Chondrocyte (in vitro differentiated cells): ENCODE results near the gene TICAM1. TPM values are rescaled to one million over a fixed set of nuclear protein-coding genes. Genes with fewer than 3 reads are reported as not detected.
"Not testable (repeated sequence)": the region's sequence is repeated elsewhere in the genome, so short reads cannot be mapped to it uniquely, and the experiment has no call there.

Source experiments
- DNase-seq: peaks from one replicate; pipeline ENCODE4 v3.0.0; 2021; ENCODE audit warnings: mixed read lengths, low spot score
- H3K27ac Mint-ChIP-seq: one replicate; pipeline ENCODE4 v1.8.0; 2021; ENCODE audit warnings: mild to moderate bottlenecking, moderate library complexity, mixed read lengths; ENCODE audit not compliant: unreplicated experiment
- H3K27me3 Mint-ChIP-seq: 2 replicates; pipeline ENCODE4 v1.8.0; 2021; ENCODE audit warnings: low read depth, mixed read lengths
- H3K36me3 Mint-ChIP-seq: 2 replicates; pipeline ENCODE4 v1.8.0; 2021; ENCODE audit warnings: low read depth, mixed read lengths
- H3K4me1 Mint-ChIP-seq: 2 replicates; pipeline ENCODE4 v1.8.0; 2021; ENCODE audit warnings: low read depth, mild to moderate bottlenecking, mixed read lengths
- H3K4me3 Mint-ChIP-seq: one replicate; pipeline ENCODE4 v1.8.0; 2021; ENCODE audit warnings: mild to moderate bottlenecking, moderate library complexity, mixed read lengths; ENCODE audit not compliant: unreplicated experiment
- H3K9me3 Mint-ChIP-seq: 2 replicates; pipeline ENCODE4 v1.8.0; 2021; ENCODE audit warnings: low read depth, mixed read lengths
- CTCF ChIP-seq: fragments of 200-600 bp; sonication (generic); IDR thresholded peaks from 2 replicates; pipeline ENCODE4 v1.5.0; 2021; ENCODE audit warnings: antibody characterized with exemption, mild to moderate bottlenecking, moderate library complexity
- total RNA-seq: library from RNA; stranded (reverse); gene quantifications from 3 replicates; pipeline ENCODE4 v1.2.1, GENCODE V29; 2021

Gene TICAM1
- total RNA-seq, 1 donor from 2014 or later: 12.3 TPM

DNA sequence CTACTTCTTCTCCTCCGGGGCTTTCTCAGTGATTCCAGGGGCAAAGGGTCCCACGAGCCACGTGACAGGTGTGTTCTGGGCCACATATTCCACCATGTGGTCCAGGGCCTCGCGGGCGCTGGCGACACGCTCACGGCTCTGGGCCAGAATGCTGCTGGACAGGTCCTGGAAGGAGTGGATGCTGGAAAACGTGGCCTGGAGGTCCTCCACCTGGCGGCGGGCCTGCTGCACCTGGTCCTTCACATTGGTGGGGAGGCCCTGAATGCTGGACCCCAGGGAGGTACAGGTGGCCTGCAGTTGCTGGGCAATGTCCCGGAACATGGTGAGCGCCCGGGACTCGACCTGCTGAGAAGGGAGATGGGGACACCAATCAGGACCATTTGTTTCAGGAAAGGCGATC, 7.7 kb upstream of the TICAM1 start:
- Mint-ChIP-seq H3K4me1 (peaks cover 6% of the 10 kb centered on the region), H3K27me3 (no peaks in the 10 kb centered on the region), H3K36me3 (peaks cover 31% of the 10 kb centered on the region), H3K4me3 (no peak overlapping the region), H3K9me3 (no peaks in the 10 kb centered on the region), H3K27ac (no peak overlapping the region)
- no peak for DNase-seq
- TF ChIP-seq CTCF: no peak

GRCh38 chr19:4832776-4833175, 1.3 kb upstream of the TICAM1 start:
- no peaks in the 10 kb centered on the region for H3K36me3 Mint-ChIP-seq
- no peak for DNase-seq
- no peaks in the 10 kb centered on the region for H3K9me3 Mint-ChIP-seq
- H3K4me1 Mint-ChIP-seq: peaks cover 22% of the 10 kb centered on the region
- no peak overlapping the region for H3K27ac Mint-ChIP-seq
- peak overlapping the region; percentile 33 for H3K4me3 Mint-ChIP-seq
- H3K27me3 Mint-ChIP-seq: no peaks in the 10 kb centered on the region
- no peak for TF ChIP-seq CTCF

- Mint-ChIP-seq H3K4me3 (peak overlapping the region; percentile 78), H3K4me1 (peaks cover 22% of the 10 kb centered on the region)
- H3K27ac Mint-ChIP-seq, H3K36me3 Mint-ChIP-seq, DNase-seq, H3K27me3 Mint-ChIP-seq, H3K9me3 Mint-ChIP-seq: not testable (repeated sequence)
Measured at GRCh38 chr19:4831979-4832340, 448 bp upstream of the TICAM1 start.

GRCh38 chr19:4830768-4831265, 695 bp downstream of the TICAM1 start:
- no peak for TF ChIP-seq CTCF
- Mint-ChIP-seq H3K36me3 (no peaks in the 10 kb centered on the region), H3K4me1 (peaks cover 22% of the 10 kb centered on the region), H3K27ac (peak overlapping the region; percentile 88), H3K27me3 (no peaks in the 10 kb centered on the region), H3K4me3 (peak overlapping the region; percentile 78), H3K9me3 (no peaks in the 10 kb centered on the region)
- DNase-seq: no peak

DNA sequence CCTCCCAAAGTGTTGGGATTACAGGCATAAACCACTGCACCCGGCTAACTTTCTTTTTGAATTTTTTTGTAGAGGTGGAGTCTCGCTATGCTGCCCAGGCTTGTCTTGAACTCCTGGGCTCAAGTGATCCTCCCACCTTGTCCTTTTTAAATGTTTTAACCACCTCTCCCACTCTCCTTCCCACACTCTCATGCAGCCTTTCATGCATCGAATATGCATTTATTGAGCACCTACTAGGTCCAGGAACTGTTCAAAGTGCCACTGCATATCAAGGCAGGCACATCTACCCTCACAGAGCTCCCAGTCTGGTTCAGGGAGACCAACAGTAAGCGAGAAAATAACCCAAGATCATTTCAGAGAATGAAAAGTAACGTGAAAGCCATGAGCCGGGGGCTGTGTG, 1.2 kb downstream of the TICAM1 start:
- Mint-ChIP-seq H3K4me1 (peaks cover 22% of the 10 kb centered on the region), H3K27me3 (no peaks in the 10 kb centered on the region), H3K4me3 (peak overlapping the region; percentile 78), H3K9me3 (no peaks in the 10 kb centered on the region), H3K36me3 (no peaks in the 10 kb centered on the region), H3K27ac (peak overlapping the region; percentile 88)
- TF ChIP-seq CTCF: no peak
- no peak for DNase-seq

- no peak for TF ChIP-seq CTCF
- Mint-ChIP-seq H3K9me3 (no peaks in the 10 kb centered on the region), H3K27ac (no peak overlapping the region), H3K4me3 (no peak overlapping the region), H3K27me3 (no peaks in the 10 kb centered on the region), H3K4me1 (peaks cover 22% of the 10 kb centered on the region), H3K36me3 (no peaks in the 10 kb centered on the region)
- no peak for DNase-seq
Measured at GRCh38 chr19:4829001-4829712, 2.4 kb downstream of the TICAM1 start.
